Activated CD4-positive, CD25-positive, alpha-beta regulatory T cell treated with anti-CD3 and anti-CD28 coated beads, Interleukin-2, amount 50 U/mL, for 16 hours (primary cell): ENCODE data around the gene GIPR.
"Not testable (repeated sequence)": the region's sequence is repeated elsewhere in the genome, so short reads cannot be mapped to it uniquely, and the experiment has no call there.

Experiments
- DNase-seq: peaks from one replicate; pipeline ENCODE4 v3.0.0-alpha.2; 2020; ENCODE audit warnings: low read depth, low spot score

Gene GIPR

DNA sequence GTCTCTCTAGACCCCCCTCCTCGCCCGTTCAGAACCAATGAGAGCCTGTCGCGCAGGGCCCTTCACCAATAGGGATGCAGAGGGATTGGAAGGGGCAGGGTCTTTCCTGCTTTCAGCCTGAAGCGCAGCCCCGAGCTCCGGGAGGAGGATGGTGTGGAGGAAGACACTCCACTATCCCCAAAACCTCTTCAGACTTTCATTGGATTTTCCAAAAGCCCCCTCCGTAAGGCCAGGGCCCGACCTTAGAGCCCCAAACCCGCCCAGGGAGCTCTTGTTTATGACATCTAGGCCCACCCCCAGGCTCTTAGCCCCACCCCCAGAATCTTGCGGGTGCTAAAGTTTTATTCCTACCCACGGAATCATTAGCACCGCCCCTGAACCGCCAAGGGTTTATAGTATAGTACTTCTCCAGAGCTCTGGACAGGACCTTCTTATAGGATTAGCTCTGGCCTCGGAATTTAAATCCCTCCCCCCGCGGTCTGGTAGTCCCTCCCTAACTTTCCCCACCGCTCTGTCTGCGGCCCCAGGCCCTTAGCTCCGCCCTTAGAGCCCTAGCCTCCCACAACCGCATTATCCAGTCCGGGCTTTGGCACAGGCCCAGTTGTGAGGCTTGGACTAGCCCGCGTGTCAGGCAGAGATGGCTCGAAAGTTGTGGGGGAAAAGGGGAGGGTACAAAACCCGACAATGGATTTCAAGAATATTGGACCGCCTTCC is 22.2 kb upstream of the GIPR start:
- peak; percentile 61 for DNase-seq

DNA sequence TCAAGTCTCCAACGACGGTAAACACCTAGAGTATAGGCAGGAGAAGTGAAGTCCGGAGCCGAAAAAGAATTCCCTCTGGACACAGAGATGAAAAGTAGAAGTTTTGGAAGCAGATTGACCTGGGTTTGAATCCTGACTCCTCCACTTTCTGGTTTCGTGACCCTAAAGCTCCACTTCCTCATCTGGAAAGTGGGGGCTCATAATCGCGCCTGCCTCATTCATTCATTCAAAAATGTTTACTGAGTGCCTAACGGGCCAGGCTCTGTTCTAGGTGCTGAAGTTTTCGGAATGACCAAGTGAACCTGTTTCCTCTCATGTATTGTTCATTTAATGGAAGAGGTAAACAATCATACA is 21.7 kb upstream of the GIPR start:
- DNase-seq: no peak

DNA sequence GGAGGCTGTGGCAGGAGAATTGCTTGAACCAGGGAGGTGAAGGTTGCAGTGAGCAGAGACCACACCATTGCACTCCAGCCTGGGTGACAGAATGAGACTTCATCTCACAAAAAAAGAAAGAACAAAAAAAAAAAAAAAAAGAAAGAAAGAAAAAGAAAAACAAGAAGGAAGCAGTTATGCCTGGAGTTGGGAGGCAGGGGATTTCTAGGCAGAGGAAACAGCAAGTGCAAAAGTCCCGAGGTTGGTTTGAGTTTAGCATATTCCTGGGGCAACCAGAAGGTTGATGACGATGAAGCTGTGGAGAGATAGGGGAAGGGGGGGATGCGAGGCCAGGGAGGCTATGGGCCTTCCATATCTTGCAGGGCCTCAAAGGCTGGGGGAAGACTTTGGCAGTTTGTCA is 17.3 kb upstream of the GIPR start:
- DNase-seq: no peak

DNA sequence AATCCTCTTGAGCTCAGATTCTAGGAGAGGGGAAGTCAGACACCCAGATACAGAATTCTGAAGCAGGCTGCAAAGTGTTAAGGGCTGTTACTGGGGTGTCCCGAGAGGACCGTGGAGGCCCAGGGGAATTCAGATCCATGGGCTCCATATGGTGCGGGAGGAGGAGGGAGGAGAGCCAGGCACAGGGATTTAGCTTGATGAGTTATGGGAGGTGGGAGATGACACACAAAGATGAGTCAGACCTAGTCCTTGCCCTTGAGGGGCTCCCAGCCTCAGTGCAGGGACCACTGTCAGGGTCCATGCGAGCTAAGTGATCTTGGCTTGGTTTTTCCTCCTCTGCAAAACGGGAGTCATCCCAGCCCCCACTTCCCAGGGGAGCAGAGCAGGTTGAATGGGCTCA is 14.4 kb upstream of the GIPR start:
- DNase-seq: no peak

DNA sequence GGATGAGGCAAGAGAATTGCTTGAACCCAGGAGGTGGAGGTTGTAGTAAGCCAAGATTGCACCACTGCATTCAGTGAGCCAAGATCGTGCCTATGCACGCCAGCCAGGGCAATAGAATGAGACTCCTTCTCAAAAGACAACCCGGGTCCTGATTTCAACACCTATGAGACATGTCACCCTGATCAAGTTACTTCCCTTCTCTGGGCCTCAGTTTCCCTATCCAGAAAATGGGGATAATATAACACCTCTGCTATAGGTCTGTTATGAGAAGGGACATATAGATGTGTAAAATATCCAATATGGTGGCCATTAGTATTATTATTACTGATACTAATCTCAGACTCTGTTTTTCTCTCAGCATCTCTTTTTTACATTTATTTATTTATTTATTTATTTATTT is 12.9 kb upstream of the GIPR start:
- DNase-seq: no peak

DNA sequence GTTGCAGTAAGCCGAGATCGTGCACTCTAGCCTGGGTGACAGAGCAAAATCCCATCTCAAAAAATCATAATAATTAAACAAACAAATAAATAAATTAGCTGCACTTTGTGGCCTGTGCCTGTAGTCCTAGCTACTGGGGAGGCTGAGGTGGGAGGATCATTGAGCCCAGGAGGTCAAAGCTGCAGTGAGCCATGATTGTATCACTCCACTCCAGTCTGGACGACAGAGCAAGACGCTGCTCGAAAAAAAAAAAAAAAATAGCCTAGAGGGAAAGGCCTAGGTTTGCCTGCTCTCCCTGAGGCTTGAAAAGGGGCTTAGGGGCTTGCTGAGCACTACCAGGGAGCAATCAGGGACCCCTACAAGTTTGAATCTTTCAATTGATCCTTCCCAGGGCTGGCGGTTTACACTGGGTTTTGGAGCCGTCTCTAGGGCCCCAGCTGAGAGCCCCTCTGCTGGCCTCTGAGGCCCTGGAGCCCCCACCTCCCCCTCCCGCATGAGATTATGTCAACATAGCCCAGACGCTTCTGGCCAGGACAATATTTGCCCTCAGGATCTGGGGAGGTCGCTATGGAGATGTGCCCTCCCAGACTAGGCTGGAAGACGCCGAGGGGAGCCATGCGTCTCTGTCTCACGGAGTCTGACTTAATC is 10.4 kb upstream of the GIPR start:
- DNase-seq: no peak

DNA sequence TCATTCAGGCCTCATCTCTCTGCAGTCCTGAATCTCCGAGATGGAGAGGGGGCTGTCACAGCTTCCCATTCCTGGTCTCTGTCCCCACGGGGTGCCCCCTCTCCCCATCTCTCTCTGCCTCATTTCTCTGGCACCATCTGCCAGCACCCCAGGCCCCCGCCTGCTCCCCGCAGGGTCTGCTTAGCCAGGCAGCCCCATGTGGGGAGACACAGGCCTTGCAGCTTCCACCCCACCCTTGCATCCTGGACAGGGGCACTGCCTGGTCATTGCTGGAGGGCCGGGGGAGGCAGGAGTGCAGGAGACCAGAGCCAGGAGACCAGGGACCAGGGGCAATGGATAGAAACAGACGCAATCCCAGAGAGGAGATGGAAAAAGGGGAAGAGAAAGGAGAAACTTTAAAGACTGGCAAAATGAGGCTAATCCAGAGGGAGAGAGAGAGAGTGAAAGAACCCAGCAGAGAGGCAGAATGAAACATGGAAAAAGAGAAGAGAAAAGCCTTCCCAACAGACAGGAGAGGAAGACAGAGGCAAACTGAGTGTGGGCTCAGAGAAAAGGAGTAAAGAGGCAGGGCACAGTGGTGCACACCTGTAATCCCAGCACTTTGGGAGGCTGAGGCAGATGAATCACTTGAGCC is 8.8 kb upstream of the GIPR start:
- no peak for DNase-seq

DNA sequence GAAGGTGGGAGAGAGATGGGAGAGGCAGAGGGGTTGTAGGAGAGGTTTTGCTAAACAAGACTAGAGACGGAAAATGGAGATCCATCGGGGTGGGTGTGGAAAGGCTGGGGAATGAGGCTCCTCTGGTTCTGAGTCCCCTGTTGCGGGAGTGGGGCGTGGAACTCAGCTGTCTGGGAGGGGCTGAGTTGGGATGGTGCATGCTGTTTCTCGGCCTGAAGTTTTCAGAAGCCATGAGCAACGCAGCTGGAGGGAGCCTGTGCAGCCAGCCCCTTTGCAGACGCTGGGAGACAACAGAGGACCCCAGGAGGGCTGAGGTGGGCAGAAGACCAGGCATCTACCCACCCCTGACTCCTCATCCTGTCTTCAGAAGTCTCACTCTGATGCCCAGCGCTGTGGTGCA is 7.4 kb upstream of the GIPR start:
- DNase-seq: no peak

DNA sequence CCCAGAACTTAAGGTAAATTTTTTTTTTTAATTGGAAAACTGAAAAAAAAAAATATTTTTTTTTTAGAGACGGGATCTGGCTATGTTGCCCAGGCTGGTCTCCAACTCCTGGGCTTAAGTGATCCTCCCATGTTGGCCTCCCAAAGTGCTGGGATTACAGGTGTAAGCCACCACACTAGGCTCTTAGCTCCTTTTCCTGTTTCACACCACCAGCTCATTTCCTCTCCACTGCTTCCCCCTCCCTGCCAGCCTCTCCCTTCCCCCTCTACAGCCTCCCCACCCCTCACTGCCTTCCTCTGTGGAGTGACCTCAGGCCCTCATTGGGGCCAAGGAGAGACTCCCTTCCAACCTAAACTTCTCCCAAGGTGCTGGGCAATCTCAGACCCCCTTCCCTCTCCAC is 4.2 kb upstream of the GIPR start:
- no peak for DNase-seq

DNA sequence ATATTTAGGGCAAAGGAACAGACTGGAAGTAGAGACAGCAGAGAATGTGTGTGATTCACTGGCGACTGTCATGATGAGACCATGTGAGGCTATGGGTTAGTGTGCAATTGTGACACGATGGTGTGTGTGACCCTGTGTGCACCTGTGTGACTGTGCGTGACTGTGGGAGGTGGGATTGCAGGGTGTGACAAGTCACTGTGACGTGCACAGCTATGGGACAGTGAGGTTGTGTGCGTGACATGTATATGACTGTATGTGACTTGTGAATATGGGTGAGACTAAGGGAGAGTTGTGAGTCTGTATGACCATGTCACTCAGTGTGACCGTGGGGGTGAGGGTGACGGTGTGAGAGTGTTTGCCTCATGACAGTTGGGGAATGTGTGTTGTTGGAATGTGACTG is 3.4 kb upstream of the GIPR start:
- DNase-seq: no peak

DNA sequence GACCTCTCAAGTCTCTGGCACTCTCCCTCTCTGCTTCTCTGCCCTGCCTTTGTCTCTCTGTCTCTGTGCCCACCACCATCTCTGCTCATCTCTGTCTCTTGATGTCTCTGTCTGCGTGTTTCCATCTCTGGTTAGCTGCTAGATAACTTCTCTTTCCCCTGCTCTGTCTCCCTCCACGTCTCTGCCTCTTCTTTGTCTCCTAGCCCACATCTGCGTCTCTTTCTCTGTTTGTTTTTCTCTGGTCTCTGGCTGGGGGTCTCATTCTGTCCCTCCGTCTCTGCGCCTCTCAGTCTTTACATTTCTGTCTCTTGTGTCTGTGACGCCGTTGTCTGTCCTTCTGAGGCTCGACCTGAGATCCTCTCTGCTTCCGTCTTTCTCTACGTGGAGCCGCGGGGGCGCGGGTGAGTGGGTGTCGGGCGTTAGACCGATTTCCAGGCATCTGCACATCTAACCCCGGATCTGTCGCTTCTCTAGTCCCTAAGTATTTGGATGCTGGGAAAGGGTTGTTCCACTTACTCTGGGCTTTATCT is 386 bp downstream of the GIPR start:
- DNase-seq: no peak

DNA sequence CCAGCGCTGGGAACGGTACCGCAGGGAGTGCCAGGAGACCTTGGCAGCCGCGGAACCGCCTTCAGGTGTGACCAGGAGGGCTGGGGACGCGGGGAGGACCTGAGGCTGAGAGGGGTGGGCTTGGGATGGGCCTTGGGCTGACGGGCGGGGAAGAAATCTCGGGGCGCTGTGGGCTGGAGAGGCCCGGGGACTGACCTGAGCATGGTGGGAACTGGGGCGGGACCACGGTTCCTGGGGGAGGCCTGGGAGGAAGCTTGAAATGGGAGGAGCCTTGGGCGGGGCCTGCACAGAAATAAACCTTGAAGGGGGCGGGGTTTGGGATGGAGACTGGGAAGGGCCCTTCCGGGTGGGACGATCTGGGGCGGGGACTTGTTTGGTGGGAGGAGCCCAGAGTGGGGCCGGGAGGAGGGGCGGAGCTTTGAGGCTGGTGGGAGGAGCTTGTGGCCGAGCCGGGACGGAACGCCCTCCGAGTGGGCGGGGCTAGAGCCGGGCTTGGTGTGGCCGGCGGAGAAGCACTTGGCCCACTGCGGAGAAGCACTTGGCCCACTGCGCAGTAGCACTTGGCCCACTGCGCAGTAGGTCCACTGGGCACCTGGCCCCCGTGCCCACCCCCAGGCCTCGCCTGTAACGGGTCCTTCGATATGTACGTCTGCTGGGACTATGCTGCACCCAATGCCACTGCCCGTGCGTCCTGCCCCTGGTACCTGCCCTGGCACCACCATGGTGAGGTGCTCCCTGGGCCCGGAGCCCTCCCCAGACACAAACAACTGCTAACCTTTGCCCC is 2.8 kb downstream of the GIPR start:
- no peak for DNase-seq

DNA sequence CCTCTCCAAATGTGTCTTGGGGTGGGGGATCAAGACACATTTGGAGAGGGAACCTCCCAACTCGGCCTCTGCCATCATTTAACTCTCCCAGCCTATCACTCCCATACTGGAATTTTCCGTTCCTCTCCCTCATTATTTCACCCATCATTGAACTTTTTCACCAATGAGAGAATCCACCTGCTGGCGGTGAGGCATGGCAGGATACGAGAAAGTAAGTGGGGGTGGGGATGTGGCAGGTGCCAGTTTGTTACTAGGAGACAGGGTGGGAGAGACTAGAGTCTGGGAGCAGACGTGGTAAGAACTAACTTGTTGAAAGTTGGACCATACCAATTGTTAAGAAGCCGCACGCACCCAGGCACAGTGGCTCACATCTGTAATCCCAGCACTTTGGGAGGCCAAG is 6.9 kb downstream of the GIPR start:
- no peak for DNase-seq

DNA sequence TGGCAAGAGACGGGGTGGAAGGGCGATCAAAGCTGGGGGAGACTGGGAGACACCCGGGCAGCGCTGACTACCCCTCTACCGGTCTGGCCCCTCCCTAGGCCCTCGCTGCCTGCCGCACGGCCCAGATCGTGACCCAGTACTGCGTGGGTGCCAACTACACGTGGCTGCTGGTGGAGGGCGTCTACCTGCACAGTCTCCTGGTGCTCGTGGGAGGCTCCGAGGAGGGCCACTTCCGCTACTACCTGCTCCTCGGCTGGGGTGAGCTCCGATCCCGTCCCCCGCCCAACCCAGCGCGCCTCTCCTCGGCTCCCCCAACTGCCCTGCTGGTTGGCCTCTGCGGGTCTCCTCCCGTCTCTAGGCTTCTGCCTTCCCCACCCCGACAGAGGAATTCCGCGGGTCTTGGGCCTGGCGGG is 8.8 kb downstream of the GIPR start:
- no peak for DNase-seq

DNA sequence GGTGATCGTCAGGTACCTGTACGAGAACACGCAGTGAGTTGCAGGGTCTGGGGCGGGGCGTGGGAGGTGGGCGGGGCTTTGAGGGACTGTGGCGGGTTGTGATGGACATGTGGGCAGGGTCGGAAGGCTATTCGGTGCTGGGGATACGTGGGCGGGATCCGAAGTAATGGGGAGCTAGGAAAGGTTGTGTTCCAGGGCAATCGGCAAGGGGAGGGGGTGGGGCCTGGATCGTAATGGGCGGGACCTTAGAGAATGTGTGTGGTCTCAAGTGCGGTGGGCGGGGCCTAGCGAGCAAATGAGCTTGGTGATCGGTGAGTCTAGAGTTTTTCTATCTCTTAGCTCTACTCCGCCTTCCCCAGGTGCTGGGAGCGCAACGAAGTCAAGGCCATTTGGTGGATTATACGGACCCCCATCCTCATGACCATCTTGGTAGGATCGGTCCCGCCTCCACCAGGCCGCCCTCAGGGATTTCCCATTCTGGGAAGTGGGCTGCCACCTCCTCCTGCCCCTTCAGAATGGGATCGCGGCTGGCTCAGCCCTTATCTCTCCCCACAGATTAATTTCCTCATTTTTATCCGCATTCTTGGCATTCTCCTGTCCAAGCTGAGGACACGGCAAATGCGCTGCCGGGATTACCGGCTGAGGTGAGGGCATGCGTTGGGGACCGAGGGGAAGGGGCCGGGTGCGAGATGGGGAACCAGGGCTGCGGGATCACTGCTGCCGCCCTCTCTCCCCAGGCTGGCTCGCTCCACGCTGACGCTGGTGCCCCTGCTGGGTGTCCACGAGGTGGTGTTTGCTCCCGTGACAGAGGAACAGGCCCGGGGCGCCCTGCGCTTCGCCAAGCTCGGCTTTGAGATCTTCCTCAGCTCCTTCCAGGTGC is 9.6 kb downstream of the GIPR start:
- peak; percentile 64 for DNase-seq

DNA sequence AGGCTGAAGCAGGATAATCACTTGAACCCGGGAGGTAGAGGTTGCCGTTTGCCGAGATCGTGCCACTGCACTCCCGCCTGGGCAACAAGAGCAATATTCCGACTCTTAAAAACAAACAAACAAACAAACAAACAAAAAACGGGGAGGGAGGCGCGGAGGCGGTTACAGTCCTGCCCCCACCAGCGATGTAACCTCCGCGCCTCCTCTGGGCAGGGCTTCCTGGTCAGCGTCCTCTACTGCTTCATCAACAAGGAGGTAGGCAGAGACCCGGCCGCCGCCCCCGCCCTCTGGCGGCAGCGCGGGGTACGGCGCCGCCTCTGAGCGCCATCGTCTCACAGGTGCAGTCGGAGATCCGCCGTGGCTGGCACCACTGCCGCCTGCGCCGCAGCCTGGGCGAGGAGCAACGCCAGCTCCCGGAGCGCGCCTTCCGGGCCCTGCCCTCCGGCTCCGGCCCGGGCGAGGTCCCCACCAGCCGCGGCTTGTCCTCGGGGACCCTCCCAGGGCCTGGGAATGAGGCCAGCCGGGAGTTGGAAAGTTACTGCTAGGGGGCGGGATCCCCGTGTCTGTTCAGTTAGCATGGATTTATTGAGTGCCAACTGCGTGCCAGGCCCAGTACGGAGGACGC is 13.5 kb downstream of the GIPR start:
- DNase-seq: peak; percentile 72

DNA sequence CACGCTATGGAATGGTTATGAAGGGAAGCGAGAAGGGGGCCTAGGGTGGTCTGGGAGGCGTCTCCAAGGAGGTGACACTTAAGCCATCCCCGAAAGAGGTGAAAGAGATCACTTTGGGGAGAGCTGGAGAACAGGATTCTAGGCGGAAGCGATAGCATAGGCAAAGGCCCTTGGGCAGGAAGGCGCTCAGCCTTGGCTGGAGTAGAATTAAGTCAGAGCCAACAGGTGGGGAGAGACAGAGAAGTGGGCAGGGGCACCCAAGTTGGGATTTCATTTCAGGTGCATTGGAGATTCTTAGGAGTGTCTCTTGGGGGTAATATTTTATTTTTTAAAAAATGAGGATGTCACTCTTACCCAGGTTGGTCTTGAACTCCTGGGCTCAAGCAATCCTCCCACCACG is 14.1 kb downstream of the GIPR start:
- no peak for DNase-seq

DNA sequence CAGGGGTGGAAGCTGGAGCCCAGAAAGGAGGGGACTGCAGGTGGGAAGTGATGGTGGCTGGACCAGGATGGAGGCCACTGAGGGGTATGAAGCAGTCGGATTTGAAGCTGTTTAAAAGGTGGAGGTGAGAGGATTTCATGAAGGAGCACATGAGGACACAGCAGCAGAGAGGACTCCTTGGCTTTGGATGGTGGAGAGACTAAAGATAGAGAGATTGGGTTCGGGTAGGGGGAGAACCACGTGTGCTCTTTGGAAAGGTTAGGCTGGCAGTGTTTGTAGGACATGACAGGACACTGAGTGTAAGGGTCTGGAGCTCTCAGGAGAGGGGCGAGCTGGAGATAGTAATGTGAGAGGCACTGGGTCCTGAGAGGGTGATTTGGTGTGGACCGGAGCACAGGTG is 14.9 kb downstream of the GIPR start:
- DNase-seq: no peak

DNA sequence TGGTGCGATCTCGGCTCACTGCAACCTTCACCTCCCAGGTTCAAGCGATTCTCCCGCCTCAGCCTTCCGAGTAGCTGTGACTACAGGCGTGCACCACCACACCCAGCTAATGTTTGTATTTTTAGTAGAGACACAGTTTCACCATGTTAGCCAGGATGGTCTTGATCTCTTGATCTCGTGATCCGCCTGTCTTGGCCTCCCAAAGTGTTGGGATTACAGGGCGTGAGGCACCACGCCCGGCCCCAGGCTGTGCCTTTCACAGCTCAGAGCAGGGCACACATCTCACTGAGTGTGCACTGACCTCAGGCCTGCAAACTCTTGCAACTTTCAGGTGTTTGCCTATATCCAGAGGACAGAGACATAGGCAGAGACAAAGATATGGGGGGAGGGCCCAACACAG is 17.0 kb downstream of the GIPR start:
- DNase-seq: not testable (repeated sequence)

DNA sequence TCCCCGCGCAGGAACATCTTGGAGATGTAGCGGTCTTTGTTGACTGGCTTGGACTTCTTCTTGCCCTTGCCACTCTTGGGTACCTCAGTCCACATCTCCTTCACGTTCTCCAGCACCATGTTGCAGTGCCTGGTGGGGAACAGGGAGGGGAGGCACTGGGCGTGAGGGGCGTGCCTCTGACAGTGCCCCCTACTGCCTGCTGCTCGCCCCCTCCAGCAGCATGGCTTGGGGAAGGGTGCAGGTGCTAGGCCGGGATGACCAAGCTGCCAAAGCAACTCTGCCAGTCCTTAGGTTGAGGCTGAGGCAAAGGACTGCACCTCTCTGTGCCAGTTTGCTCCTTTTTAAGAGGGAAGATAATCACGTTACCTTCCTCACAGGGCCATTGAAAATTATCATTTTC is 19.6 kb downstream of the GIPR start:
- no peak for DNase-seq
